ENCODE results near the gene TRPM4. TPM values are rescaled to one million over a fixed set of nuclear protein-coding genes. Genes with fewer than 3 reads are reported as not detected.

Gene TRPM4
- total RNA-seq, 4 donors from 2014 or later: 16.3 to 38.5 (median 17.3) TPM

DNA sequence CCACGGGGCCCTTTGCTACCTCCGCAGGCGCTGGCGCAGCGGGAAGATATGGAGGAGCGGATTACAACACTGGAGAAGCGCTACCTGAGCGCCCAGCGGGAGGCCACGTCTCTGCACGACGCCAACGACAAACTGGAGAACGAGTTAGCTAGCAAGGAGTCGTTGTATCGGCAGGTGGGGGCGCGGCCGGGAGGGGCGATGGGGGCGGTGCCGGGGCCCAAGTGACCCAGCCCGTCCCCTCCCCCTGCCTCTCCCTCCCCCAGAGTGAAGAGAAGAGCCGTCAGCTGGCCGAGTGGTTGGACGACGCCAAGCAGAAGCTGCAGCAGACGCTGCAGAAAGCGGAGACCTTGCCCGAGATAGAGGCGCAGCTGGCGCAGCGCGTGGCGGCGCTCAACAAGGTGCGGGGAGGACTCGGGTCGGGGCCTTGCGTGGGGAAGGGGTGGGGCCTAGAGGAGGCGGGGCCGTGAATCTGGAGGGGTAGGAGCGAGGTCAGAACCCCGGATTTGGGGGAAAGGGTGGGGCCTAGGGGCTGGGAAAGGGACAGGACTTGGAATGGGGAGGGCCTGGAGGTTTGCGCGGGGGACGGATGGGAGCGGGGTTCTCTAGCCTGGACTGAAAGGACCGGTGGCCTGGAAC, 24.5 kb upstream of the TRPM4 start:
- no peaks in the 10 kb centered on the region for H3K36me3 ChIP-seq
- H3K27me3 ChIP-seq: no peaks in the 10 kb centered on the region
- TF ChIP-seq EP300 (IDR thresholded peaks at IDR 0.05) (no peak), POLR2AphosphoS5 (IDR thresholded peaks at IDR 0.05) (no peak), POLR2A (IDR thresholded peaks at IDR 0.05) (no peak)
- TF ChIP-seq, protein P1, sequence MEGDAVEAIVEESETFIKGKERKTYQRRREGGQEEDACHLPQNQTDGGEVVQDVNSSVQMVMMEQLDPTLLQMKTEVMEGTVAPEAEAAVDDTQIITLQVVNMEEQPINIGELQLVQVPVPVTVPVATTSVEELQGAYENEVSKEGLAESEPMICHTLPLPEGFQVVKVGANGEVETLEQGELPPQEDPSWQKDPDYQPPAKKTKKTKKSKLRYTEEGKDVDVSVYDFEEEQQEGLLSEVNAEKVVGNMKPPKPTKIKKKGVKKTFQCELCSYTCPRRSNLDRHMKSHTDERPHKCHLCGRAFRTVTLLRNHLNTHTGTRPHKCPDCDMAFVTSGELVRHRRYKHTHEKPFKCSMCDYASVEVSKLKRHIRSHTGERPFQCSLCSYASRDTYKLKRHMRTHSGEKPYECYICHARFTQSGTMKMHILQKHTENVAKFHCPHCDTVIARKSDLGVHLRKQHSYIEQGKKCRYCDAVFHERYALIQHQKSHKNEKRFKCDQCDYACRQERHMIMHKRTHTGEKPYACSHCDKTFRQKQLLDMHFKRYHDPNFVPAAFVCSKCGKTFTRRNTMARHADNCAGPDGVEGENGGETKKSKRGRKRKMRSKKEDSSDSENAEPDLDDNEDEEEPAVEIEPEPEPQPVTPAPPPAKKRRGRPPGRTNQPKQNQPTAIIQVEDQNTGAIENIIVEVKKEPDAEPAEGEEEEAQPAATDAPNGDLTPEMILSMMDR (IDR thresholded peaks at IDR 0.05): no peak
- peak overlapping the region in 3 of 4 donors; percentile 7 to 64 (median 63) for H3K27ac ChIP-seq
- no peaks in the 10 kb centered on the region for H3K9me3 ChIP-seq
- peaks cover 0 to 45% (median 17%) of the 10 kb centered on the region in 3 donors for H3K4me1 ChIP-seq
- peak overlapping the region in 1 of 2 donors; percentile 46 for H3K4me3 ChIP-seq
- peak; percentile 10 for ATAC-seq
- 7 to 23% methylated on average over 14 to 18 of the region's 49 CpGs for WGBS, 2 donors (ENCODE audit: low coverage in 1 of 2)

DNA sequence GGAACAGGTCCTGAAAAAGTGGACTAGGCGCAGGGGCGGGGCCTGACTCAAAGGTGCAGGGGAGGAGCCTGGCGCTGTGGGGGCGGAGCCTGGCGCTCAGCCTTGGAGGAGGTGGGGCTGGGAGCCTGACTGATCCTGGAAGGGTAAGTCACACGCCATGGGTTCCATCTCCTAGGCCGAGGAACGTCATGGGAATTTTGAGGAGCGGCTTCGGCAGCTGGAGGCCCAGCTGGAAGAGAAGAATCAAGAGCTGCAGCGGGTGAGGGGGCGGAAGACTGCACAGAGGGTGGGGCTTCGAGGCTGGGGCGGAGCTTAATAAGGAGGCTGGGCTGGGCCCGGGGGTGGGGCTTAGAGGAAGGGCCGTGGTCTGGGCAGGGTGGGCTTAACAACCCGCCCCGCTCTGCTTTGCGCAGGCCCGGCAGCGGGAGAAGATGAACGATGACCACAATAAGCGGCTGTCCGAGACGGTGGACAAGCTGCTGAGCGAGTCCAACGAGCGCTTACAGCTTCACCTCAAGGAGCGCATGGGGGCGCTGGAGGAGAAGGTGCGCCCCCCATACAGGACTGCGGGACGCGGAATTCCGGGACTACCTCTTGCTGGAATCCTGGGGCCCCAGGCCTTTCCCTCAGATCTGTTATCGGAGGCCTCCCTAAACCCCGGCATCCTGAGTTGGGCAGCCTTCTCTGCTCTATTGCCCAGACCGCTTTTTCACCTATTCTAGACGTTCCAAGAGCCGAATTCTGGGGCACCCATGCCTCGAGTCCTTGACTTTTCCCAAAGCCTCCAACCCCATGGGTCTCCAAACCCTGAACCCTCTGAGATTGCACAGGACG, 23.8 kb upstream of the TRPM4 start:
- peak overlapping the region; percentile 4 to 46 for H3K4me3 ChIP-seq
- TF ChIP-seq, protein P1 (IDR thresholded peaks at IDR 0.05): peak in 1 of 4 experiments; percentile 28
- no peak for TF ChIP-seq POLR2AphosphoS5 (IDR thresholded peaks at IDR 0.05)
- H3K36me3 ChIP-seq: no peaks in the 10 kb centered on the region
- H3K27me3 ChIP-seq: no peaks in the 10 kb centered on the region
- no peaks in the 10 kb centered on the region for H3K9me3 ChIP-seq
- H3K27ac ChIP-seq: peak overlapping the region in 3 of 4 donors; percentile 7 to 64 (median 63)
- peak; percentile 63 for ATAC-seq
- H3K4me1 ChIP-seq: peaks cover 0 to 38% (median 12%) of the 10 kb centered on the region in 3 donors
- WGBS, 2 donors (ENCODE audit: low coverage in 1 of 2): 3 to 29% methylated on average over 9 to 39 of the region's 42 CpGs

DNA sequence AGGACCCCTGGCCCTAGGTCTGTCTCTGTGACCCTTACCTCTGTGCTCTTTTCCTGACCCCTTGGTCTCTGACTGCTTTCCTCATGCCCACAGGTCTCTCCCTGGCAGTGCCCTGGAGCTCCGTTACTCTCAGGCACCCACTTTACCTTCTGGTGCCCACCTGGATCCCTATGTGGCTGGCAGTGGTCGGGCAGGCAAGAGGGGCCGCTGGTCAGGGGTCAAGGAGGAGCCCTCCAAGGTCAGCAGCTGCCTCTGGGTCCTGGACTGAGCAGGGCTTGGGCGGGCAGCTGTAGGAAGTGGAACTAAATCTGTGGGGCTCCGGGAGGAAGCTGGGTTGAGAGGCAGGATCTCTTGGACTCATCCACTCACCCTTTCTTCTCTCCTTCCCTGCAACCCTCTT, 21.9 kb upstream of the TRPM4 start:
- no peaks in the 10 kb centered on the region for H3K27me3 ChIP-seq
- no peaks in the 10 kb centered on the region for H3K9me3 ChIP-seq
- ATAC-seq: no peak
- H3K27ac ChIP-seq: peak overlapping the region in 2 of 4 donors; percentile 34 to 73
- H3K4me3 ChIP-seq: no peak overlapping the region
- H3K4me1 ChIP-seq: peaks cover 0 to 31% (median 12%) of the 10 kb centered on the region in 3 donors
- no peaks in the 10 kb centered on the region for H3K36me3 ChIP-seq
- WGBS, 2 donors (ENCODE audit: low coverage in 1 of 2): 60% methylated on average over 1 of the region's 5 CpGs; no CpG with 5 or more reads in 1 of the 2 donors
- TF ChIP-seq POLR2A (IDR thresholded peaks at IDR 0.05): no peak
- no peak for TF ChIP-seq EP300 (IDR thresholded peaks at IDR 0.05)

DNA sequence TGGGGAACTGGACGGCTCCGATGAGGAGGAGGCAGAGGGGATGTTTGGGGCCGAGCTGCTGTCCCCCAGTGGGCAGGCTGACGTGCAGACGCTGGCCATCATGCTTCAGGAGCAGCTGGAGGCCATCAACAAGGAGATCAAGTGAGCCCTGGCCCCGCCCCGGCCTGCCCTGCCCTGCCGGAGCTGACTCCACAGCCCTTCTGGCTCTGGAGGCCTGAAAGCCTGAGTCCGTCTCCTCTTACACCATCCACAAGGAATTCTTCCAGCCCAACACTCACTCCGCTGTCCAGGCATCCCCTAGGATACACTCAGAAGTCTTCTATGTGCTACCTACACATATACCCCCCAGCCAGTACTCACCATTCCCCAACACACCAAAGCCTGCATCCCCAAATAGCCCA, 20.8 kb upstream of the TRPM4 start:
- H3K27ac ChIP-seq: peak overlapping the region in 3 of 4 donors; percentile 57 to 73 (median 72)
- peak; percentile 81 for ATAC-seq
- 40 to 56% methylated on average over 3 to 10 of the region's 10 CpGs for WGBS, 2 donors (ENCODE audit: low coverage in 1 of 2)

DNA sequence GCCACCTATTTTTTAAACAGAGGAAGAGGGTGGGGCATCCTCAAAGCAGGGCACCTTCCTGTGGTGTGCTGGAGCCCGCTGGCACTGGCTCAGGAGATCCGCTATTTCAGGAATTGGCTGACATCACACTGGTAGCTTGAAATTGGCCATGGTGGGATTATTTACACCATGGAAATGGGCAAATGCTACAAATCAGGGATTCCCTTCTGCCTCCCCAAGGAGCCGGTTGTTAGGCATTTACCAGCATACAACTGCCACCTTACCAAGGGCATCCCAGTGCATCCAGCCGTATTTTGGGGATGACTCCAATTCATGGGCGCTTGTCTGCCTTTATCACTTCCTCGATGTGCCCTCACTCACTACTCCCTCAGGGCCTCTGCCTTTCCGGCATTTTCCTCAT, 16.6 kb upstream of the TRPM4 start:
- Histone ChIP-seq H3K9me3 (no peaks in the 10 kb centered on the region), H3K27me3 (no peaks in the 10 kb centered on the region), H3K27ac (no peak overlapping the region), H3K36me3 (no peaks in the 10 kb centered on the region), H3K4me3 (no peak overlapping the region), H3K4me1 (peaks cover 0 to 32% (median 16%) of the 10 kb centered on the region in 3 donors)
- no peak for ATAC-seq
- TF ChIP-seq EP300 (IDR thresholded peaks at IDR 0.05) (no peak), POLR2AphosphoS5 (IDR thresholded peaks at IDR 0.05) (no peak), POLR2A (IDR thresholded peaks at IDR 0.05) (no peak)
- TF ChIP-seq, protein P1 (IDR thresholded peaks at IDR 0.05): no peak
- WGBS, 2 donors (ENCODE audit: low coverage in 1 of 2): 92 to 94% methylated on average over 3 to 6 of the region's 7 CpGs

More for the DNA sequence above, 20.8 kb upstream of the TRPM4 start:
- H3K4me1 ChIP-seq: peaks cover 0 to 31% (median 12%) of the 10 kb centered on the region in 3 donors
- no peaks in the 10 kb centered on the region for H3K27me3 ChIP-seq
- H3K9me3 ChIP-seq: no peaks in the 10 kb centered on the region
- H3K36me3 ChIP-seq: no peaks in the 10 kb centered on the region
- TF ChIP-seq, protein P1 (IDR thresholded peaks at IDR 0.05): no peak
- no peak for TF ChIP-seq POLR2AphosphoS5 (IDR thresholded peaks at IDR 0.05)
- no peak for TF ChIP-seq EP300 (IDR thresholded peaks at IDR 0.05)
- TF ChIP-seq POLR2A (IDR thresholded peaks at IDR 0.05): no peak
- no peak overlapping the region for H3K4me3 ChIP-seq

Data from gastroesophageal sphincter (tissue), 4 donors.